IgD-negative memory B cell (primary cell): Measurements from ENCODE around the gene GOLGA6L2. TPM values are rescaled to one million over a fixed set of nuclear protein-coding genes. Genes with fewer than 3 reads are reported as not detected.
A peak's percentile ranks its signal among the peaks of the same experiment; 100 is the strongest.
"Not testable (repeated sequence)": the region's sequence is repeated elsewhere in the genome, so short reads cannot be mapped to it uniquely, and the experiment has no call there.

Experiments
- H3K27ac Mint-ChIP-seq, 3 donors: one replicate each; pipeline ENCODE4 v1.8.0; 2020 to 2022; ENCODE audit warnings: mild to moderate bottlenecking in 3 of 3, mixed read lengths in 3 of 3, moderate library complexity in 1 of 3
- H3K27me3 Mint-ChIP-seq: one replicate; pipeline ENCODE4 v1.8.0; 2021; ENCODE audit warnings: mixed read lengths
- H3K36me3 Mint-ChIP-seq: one replicate; pipeline ENCODE4 v1.8.0; 2020; ENCODE audit warnings: mild to moderate bottlenecking, mixed read lengths
- H3K4me1 Mint-ChIP-seq, 3 donors: one replicate each; pipeline ENCODE4 v1.8.0; 2020 to 2022; ENCODE audit warnings: mixed read lengths in 3 of 3, mild to moderate bottlenecking in 1 of 3
- H3K4me3 Mint-ChIP-seq, 4 donors: one replicate each; pipeline ENCODE4 v1.8.0; 2020 to 2022; ENCODE audit warnings: mild to moderate bottlenecking in 4 of 4, mixed read lengths in 4 of 4, moderate library complexity in 3 of 4
- H3K9me3 Mint-ChIP-seq, 3 donors: one replicate each; pipeline ENCODE4 v1.8.0; 2020 to 2021; ENCODE audit warnings: mixed read lengths in 3 of 3, mild to moderate bottlenecking in 1 of 3
- polyA plus RNA-seq: library from polyadenylated mRNA; unstranded; fragments of 300-500 nt; fragmentation: Illumina TruSeq; gene quantifications from one replicate; pipeline ENCODE4 v1.2.3, GENCODE V29; 2021

GOLGA6L2 gene
- polyA plus RNA-seq, 1 donor from 2014 or later: not detected

DNA sequence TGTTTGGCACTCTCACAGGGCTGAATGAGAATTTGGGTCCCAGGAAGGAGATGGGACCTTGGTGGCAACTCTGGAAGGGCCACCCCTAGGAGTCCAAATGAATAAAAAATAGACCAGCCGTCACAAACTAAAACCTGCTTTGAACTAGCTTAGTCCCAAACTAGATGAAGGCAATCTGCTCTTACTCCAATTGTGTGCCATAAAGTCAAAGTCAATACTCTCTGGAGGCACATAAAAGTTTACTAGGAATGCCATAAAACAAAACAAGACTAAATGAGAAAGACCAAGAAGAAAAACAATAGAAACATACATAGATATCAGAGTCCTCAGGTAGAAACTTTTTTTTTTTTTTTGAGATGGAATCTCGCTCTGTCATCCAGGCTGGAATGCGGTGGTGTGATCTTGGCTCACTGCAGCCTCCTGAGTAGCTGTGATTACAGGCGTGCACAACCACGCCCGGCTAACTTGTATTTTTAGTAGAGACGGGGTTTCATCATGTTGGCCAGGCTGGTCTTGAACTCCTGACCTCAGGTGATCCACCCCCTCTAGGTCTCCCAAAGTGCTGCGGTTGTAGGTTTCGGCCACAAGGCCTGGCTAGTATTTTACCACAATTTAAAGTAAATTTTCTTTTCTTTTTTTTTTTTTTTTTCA is 8.1 kb downstream of the GOLGA6L2 start:
- H3K27me3 Mint-ChIP-seq: peaks cover 2% of the 10 kb centered on the region
- no peak overlapping the region for H3K27ac Mint-ChIP-seq
- peaks cover 2% of the 10 kb centered on the region for H3K36me3 Mint-ChIP-seq
- no peaks in the 10 kb centered on the region for H3K4me1 Mint-ChIP-seq
- H3K9me3 Mint-ChIP-seq: peaks cover 0 to 5% (median 0%) of the 10 kb centered on the region in 3 donors
- H3K4me3 Mint-ChIP-seq: no peak overlapping the region

DNA sequence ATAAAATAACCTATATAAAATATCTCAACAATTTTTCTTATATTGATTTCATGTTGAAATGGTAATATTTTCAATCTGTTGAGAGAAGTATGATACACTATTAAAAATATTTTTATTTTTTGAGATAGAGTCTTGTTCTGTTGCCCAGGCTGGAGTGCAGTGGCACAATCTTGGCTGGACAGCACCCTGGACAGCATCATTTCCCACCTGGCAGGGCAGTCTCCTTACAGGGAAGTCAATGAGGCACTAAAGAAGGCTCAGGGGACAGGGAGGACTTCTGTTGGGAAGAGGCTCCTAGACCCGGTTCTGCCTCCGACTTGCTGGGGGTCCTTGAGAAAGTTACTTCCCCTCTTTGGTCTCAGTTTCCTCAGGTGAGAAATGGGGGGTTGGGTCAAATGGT is 9.4 kb downstream of the GOLGA6L2 start:
- Mint-ChIP-seq H3K4me3 (peak overlapping the region in 1 of 4 donors; percentile 12), H3K27me3 (peaks cover 2% of the 10 kb centered on the region), H3K36me3 (peaks cover 2% of the 10 kb centered on the region), H3K27ac (no peak overlapping the region), H3K4me1 (no peaks in the 10 kb centered on the region), H3K9me3 (peaks cover 0 to 3% (median 0%) of the 10 kb centered on the region in 3 donors)

DNA sequence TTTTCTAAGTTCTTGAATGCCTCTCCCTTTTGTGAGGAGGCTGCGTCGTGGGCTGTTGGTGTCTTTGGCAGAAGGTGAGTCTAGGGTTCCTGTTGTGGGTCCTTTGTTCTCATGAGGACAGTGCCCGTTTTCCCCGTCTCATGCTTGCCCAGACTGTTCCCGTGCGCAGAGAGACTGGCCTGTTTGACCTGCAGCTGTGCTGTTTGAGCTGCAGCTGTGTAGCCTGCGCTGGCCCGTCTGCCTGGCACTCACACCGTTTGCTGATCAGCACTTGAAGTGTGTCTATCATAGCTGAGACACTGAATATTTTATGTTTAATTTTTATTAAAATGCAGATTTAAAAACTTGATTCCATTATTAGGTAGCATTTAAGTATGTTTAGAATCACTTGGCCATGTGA is 9.9 kb downstream of the GOLGA6L2 start:
- Mint-ChIP-seq H3K9me3 (no peaks in the 10 kb centered on the region), H3K27me3 (no peaks in the 10 kb centered on the region), H3K36me3 (peaks cover 2% of the 10 kb centered on the region), H3K4me3 (no peak overlapping the region), H3K4me1 (no peaks in the 10 kb centered on the region), H3K27ac (no peak overlapping the region)

DNA sequence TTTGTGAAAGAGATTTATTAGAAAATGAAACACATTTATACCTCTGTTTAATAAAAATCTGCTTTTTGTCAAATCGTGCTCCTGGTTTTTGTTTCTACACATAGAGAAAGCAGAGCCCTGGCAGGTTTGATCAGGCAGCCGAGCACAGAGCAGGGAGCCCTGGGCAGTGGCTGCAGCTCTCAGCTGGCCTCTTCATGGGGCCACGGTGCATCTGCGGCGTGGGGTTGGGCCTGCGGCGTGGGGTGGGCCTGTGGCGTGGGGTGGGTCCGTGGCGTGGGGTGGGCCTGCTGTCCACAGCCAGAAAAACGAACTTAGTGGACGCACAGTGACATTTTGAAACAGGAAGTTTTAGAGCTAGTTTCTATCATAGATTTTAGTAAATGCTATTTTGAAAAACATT is 10.6 kb downstream of the GOLGA6L2 start:
- Mint-ChIP-seq H3K36me3 (peaks cover 2% of the 10 kb centered on the region), H3K4me3 (no peak overlapping the region), H3K4me1 (no peaks in the 10 kb centered on the region), H3K27ac (no peak overlapping the region), H3K9me3 (no peaks in the 10 kb centered on the region), H3K27me3 (no peaks in the 10 kb centered on the region)

DNA sequence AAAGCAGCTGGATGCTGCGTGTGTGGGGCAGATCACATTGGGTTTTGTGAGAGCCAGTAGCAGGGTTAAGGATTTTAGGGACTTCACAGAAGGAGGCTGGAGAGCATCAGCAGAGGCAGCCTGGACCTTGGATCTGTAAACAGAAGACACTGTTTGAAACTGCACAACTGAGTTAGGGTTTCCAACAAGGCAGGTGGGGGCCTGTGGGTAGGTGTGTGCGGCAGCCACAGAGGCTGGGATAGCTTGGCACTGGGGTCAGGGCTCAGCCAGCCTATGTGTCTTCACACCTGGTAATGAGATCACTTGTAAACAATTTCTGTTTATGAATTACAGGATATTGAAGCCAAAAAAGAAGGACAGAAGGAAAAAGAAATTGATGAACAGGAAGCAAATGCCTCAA is 12.3 kb downstream of the GOLGA6L2 start:
- not testable (repeated sequence) for H3K27ac Mint-ChIP-seq, H3K4me1 Mint-ChIP-seq, H3K27me3 Mint-ChIP-seq, H3K9me3 Mint-ChIP-seq, H3K36me3 Mint-ChIP-seq
- peak overlapping the region in 1 of 4 donors; percentile 41 for H3K4me3 Mint-ChIP-seq

DNA sequence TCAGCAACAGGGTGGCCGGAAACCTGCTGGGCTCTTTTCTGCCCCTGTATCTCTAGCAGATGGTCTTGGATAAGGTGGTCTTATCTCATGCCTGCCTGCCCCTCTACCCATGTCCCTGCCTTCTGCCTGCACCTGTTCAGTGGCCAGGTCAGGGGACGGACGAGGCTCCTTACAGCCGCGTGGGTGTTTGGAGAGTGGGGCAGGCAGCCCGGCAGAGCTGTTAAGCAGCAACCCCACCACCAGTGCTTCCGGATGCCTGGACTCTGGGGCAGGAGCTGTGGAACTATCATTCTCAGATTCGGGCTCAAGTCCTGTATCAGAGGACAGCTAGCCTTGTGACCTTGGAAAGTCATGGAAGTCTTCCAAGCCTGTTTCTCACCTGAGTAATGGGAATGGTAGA is 21.7 kb downstream of the GOLGA6L2 start:
- H3K27ac Mint-ChIP-seq, H3K4me3 Mint-ChIP-seq, H3K36me3 Mint-ChIP-seq, H3K4me1 Mint-ChIP-seq, H3K27me3 Mint-ChIP-seq, H3K9me3 Mint-ChIP-seq: not testable (repeated sequence)

DNA sequence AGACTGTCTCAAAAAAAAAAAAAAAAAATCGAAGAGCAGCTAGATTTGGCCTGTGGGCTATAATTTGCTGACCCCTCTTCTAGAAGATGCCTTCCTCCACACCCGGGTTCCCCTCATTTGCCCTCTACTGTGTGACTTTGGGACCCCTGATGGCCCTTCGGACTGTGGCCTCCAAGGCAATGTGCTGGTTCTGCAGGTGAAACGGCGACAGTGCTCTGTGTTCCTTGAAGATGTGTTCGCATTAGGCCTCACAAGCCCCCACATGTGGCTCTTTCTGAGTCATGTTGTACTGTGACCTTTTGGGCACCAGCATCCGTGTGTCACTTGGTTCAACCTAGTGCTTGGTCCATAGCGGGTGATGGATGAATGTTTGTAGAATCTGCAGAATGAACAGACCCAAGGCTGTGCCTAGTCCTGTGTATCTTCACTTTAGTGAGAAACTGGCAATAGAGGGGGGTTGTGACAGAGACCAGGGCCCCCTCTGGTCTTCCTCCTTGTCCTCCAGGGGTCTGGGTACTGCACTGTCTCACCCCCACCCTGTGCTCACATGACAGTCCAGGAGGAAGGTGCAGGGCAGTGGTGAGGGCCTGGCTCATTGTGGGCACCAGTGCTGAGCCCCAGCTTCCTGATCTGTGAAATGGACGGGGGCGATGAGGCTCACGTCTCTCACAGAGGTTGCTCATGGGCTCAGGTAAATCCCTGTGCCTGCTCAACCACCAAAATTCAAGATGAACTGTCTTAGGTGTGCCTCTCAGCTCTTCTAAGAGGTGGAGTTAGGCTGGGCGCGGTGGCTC is 22.7 kb downstream of the GOLGA6L2 start:
- Mint-ChIP-seq H3K36me3 (no peaks in the 10 kb centered on the region), H3K9me3 (peaks cover 0 to 4% (median 2%) of the 10 kb centered on the region in 3 donors), H3K4me3 (no peak overlapping the region), H3K27ac (no peak overlapping the region), H3K27me3 (no peaks in the 10 kb centered on the region), H3K4me1 (peaks cover 0 to 2% (median 0%) of the 10 kb centered on the region in 3 donors)

DNA sequence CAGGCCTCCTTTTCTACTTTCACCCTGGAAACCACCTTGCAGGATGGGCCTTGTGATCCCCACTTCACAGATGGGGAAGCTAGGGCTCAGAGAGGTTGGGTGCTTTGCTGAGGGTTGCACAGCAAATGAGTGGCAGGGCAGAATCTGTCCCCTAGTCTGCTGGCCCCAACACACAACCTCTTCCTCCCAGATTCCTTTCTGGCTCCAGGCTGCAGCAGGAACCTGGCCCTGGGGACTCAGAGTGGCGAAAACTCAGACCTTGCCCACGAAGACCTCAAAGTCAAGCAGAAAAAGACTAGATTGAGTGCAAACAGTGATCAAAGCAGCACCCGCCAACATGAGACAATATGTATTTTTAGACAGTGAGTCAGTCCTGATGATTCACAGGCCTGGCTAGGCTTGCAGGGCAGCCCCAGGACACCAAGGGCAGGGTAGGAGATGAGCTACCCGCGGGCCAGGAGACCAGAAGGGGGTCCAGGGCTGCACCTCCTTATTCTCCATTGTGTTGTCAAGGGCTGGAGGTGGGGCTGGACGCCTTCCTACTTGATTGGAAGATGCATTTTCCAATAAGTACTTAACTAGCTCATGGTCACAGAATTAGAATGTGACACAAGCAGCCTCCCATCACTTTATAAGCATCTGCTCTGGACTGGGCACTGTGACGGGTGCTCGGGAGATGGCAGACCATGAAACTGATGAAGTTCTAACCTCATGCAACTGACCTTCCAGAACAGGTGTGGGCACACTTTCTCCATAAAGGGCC is 23.9 kb downstream of the GOLGA6L2 start:
- Mint-ChIP-seq H3K4me3 (no peak overlapping the region), H3K9me3 (peaks cover 0 to 4% (median 2%) of the 10 kb centered on the region in 3 donors), H3K4me1 (peaks cover 0 to 2% (median 0%) of the 10 kb centered on the region in 3 donors), H3K36me3 (no peaks in the 10 kb centered on the region), H3K27ac (no peak overlapping the region), H3K27me3 (no peaks in the 10 kb centered on the region)

DNA sequence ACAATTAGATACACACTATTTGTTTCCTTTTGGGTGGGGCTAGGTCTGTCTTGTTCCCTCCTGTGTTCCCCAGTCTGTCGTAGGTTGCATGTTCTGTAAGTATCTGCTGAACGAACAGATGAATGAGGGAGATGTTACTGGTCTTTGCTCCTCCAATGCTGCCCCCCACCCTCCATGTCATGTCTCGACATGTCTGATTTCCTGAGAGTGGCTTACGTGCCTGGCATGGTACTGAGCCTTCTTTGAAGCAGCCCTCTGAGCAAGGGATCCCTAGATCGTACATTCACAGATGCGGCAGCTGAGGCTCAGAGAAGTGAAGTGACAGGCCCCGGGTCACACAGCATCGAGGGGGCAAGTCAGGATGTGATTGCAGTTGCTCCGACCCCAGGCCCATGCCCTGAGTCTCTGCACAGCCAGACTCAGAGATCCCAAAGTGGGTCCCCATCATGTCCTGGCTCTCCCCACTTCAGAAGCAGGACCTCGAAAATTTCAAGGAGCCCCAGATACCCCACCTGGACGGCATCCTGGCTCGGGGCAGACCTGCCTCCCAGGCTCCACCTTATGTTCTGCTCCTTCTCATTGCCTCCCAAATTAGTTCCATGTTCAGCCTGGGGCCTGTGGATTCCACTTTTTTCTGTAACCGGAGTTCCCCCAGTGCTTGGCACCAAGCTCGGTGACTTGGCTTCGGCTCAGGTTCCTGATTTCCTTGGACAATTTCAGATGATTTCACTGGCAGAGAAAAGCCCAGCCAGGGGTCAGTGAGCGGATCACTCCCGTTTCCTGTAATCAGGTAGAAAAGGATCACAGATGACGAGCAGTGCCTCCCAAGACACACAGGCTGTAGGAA is 24.7 kb downstream of the GOLGA6L2 start:
- peak overlapping the region in 2 of 4 donors; percentile 3 to 17 for H3K4me3 Mint-ChIP-seq
- no peaks in the 10 kb centered on the region for H3K36me3 Mint-ChIP-seq
- H3K27me3 Mint-ChIP-seq: no peaks in the 10 kb centered on the region

DNA sequence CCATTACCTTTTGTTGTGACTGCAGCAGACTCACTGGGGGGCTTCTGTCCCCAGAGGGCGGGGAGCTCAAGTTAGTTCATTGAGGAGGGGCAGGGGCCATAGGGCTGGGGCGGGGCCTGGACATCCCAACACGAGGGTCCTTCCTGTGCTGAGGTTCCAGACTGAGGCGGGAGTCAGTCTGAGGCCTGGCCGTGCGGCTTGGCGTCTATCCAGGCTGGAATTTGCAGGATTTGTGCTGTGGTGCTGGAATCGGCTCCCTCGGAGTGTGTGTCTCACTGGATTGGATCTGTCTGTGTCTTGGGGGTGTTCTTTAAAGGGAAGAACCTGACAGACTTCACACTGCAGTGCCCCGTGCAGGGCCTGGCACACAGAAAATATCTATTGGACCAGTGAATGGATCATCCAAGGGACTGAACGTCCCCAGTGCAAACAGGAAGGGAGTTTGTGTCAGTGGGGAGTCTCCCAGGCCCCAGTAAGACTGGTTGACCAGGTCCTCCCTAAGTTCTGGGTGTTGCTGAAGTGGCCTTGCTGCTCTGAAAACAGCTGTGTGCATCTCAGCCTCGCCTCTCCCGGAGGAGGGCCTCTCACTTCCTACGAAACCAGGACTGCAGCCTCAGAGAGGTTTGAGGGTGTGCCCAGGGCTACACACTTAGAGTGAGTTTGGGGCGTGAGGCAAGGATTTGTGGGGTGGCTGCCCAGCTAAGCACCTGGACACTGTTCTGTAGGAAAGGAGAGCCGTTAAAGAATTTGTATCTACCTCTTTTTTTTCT is 26.1 kb downstream of the GOLGA6L2 start:
- no peak overlapping the region for H3K27ac Mint-ChIP-seq
- peaks cover 0 to 2% (median 0%) of the 10 kb centered on the region in 3 donors for H3K4me1 Mint-ChIP-seq
- no peaks in the 10 kb centered on the region for H3K27me3 Mint-ChIP-seq
- no peaks in the 10 kb centered on the region for H3K36me3 Mint-ChIP-seq
- H3K4me3 Mint-ChIP-seq: peak overlapping the region in 2 of 4 donors; percentile 45 to 73
- peaks cover 0 to 4% (median 2%) of the 10 kb centered on the region in 3 donors for H3K9me3 Mint-ChIP-seq

More for the DNA sequence above, 24.7 kb downstream of the GOLGA6L2 start:
- Mint-ChIP-seq H3K27ac (no peak overlapping the region), H3K4me1 (peaks cover 0 to 2% (median 0%) of the 10 kb centered on the region in 3 donors), H3K9me3 (peaks cover 0 to 4% (median 2%) of the 10 kb centered on the region in 3 donors)

DNA sequence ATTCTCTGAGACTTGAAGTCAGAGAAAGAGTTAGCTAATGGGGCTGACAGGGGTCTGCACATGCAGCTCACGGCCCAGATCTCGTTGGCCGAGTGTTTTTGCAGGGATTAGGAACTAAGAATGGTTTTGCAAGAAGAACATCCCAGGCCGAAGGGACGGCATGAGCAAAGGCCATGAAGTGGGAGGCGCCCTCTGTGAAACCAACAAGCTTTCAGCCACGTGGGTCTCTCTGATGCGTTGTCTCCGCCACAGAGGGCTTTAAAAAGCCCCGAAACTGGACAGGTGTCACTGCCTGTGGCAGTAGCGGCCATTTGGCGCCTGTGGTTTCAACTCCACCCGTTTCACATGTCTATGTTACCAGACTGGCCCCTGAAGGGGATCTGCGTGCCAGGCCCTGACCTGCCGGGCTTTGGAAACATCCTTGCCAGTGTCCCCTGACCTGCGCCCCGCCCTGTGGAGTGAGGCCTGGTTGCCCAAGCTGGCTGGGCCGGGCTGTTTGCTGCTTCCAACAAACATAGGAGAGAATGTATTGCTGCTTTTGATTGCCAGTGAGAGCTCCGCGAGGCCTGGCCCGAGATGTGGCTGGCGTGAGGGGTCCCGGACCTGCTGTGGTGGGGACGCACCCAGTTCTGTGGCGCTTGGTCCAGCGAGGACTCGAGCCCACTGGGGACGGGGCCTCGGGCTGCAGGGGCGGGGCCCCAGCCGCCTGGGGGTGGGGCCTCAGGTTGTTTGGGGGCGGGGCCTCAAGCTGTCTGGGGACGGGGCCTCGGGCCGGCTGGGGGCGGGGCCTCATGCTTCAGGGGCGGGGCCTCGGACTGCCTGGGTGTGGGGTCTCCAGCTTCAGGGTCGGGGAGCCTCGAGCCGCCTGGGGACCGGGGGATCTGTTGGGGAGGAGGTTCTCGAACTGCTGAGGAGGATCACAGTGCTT is 30.4 kb downstream of the GOLGA6L2 start:
- H3K27me3 Mint-ChIP-seq: no peaks in the 10 kb centered on the region
- peaks cover 1% of the 10 kb centered on the region for H3K36me3 Mint-ChIP-seq
- H3K4me3 Mint-ChIP-seq: no peak overlapping the region
- H3K4me1 Mint-ChIP-seq: peaks cover 0 to 2% (median 0%) of the 10 kb centered on the region in 3 donors
- H3K9me3 Mint-ChIP-seq: peaks cover 0 to 5% (median 2%) of the 10 kb centered on the region in 3 donors
- H3K27ac Mint-ChIP-seq: no peak overlapping the region

DNA sequence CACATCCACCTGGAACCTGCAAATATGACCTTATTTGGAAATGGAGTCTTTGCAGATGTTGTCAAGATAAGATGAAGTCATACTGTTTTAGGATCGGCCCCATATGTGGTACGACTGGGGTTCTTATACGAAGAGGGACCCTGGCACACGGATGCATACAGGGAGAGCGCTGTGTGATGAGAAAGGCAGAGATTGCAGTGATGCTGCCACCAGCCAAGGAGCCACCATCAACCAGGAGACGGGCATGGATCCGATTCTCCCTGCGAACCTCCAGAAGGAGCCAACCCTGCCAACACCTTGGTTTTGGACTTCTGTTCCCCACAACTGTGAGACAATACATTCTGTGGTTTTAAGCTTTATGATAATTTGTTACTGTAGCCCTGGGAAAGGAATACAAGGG is 31.2 kb downstream of the GOLGA6L2 start:
- not testable (repeated sequence) for H3K27ac Mint-ChIP-seq, H3K4me3 Mint-ChIP-seq, H3K27me3 Mint-ChIP-seq, H3K4me1 Mint-ChIP-seq, H3K9me3 Mint-ChIP-seq, H3K36me3 Mint-ChIP-seq

DNA sequence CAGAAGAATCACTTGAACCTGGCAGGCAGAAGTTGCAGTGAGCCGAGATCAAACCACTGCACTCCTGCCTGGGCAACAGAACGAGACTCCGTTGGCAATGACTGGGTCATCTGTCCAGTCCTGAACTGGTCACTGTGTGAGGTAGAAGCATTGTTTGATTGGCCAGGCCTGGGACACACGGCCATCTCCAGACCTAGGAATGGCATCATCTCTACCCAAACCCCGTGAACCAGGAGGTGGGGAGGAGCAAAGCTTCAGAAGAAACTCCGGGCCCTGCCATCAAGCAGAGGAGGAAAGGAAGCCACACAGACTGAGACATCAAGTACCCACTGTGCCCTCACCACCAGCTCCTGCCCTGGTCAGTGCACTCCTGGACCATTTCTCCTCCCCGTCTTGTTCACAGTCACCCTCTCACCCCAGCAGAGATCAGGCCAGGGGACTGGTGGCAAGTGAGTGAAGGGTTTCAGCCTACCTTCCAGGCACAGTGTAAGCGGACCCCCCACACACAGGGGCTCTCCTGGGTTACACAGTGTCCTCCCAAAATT is 31.6 kb downstream of the GOLGA6L2 start:
- Mint-ChIP-seq H3K9me3 (peaks cover 0 to 5% (median 2%) of the 10 kb centered on the region in 3 donors), H3K4me3 (no peak overlapping the region), H3K36me3 (peaks cover 1% of the 10 kb centered on the region), H3K27me3 (no peaks in the 10 kb centered on the region), H3K27ac (no peak overlapping the region), H3K4me1 (no peaks in the 10 kb centered on the region)
